HG03064 (cell line): ENCODE results near the gene NAA35.
"Not testable (repeated sequence)": the region's sequence is repeated elsewhere in the genome, so short reads cannot be mapped to it uniquely, and the experiment has no call there.

Experiments
- ATAC-seq: cut with Tn5 transposase; IDR thresholded peaks from one replicate; pipeline ENCODE4 v1.9.1; 2021; ENCODE audit warnings: low read depth; ENCODE audit not compliant: unreplicated experiment

NAA35 gene

GRCh38 chr9:86022687-86023266 lies 81.8 kb downstream of the NAA35 start:
- no peak for ATAC-seq

- no peak for ATAC-seq
These were observed 86.8 kb downstream of the NAA35 start for GRCh38 chr9:86027767-86028166.

GRCh38 chr9:86034863-86035734 lies 94.2 kb downstream of the NAA35 start:
- no peak for ATAC-seq

- no peak for ATAC-seq
These were observed 95.0 kb downstream of the NAA35 start for GRCh38 chr9:86035827-86036440.

DNA sequence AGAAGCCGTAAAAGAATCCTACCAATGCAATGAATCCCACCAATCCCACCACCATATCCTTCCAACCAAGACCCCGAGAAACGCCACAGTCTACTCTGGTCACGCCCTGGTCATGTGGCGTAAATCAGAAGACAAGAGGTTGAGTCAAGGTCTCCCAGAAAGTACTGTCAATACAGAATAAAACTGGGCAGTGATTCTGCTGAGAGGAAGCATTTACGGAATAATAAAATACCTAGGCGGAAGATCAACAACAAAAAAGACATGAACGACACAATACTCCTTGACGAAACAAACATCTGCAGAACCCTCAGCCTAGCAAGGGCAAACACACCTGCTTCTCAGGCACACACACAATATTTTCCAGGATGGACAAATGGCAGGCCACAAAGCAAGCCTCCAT lies 95.6 kb downstream of the NAA35 start:
- no peak for ATAC-seq

DNA sequence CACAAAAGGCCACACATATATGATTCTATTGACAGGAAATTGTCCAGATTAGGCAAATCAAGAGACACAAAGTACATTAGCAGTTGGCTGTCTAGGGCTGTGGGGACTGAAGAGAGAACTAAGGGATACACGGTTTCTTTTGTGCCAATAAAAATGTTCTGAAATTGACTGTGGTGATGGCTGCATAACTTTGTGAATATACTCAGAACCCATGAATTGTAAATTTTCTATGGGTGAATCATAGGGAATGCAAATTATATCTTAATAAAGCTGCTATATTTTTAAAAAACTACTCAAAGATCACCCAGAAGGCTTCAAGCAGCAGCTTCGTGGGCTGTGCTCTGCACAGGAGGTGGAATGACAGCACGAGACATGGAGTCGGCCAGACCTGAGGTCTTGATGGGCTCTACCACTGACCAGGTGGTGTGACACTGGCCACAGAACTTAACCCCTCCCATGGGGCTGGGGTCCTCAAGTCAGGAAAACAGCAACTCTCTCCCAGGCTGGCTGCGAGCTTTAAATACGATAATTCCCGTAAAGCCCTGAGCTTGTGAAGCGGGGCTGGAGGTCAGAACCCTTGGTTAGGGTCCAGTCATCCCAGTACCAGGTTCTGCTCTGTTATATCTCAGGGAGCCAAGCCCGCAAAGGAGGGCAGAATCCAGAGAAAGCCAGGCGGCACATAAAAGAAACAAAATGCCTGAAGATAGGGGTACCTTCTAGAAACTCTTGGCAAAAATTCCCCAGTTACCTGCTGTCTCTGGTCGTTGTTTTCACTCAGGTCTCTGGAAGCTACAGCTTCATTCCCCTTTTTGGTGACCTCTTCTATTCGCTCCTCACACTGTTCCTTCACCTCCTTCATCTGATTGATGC lies 99.3 kb downstream of the NAA35 start:
- no peak for ATAC-seq

DNA sequence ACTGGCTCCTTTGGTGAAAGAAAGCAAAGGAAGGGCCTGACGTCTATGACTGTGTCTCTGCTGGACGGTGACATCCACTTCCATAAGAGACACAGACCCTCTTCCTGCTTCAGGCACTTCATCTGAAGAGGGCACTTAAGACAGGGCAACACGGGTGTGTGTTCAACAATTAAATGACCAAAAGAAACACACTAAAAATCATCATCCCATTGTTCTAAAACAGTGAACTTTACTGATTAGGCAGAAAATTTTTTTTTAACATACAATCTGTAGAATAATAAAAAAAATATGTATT lies 99.9 kb downstream of the NAA35 start:
- ATAC-seq, result no peak

- no peak for ATAC-seq
These were observed 100.4 kb downstream of the NAA35 start for GRCh38 chr9:86041311-86041741.

DNA sequence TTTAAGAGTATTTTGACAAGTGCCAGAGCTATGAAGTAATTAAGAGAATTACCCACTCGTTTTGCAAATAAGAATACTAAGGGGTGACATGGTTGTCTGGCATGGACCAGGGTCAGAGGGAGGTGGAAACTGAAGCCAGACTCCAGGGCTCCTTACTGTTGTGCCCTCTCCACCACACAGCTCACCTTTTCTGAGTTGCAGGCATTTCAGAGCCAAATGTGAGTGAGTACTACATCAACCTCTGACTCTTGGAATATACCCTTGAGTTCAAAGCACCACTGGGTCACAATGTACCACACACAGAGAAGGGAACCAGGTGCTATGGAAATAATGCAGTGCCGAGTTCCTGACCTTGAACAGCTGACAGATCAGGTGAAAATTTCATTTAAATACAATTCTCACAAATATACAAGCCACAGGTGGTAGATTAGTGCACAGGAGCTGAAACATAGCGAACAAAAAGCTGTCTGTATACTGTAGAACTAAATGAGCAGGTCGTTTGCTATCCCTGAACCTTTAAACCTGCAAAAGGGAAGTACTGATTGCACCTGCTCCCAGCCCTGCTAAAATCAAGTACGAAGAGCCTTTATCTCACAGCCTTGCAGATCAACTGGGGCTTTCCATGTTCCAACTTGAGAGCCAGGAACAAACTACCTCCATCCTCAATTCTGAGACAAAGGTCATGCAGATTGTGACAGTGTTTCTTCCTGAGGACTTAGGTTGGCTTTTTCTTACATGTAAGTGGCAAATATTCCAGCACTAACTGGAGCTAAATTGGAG lies 101.4 kb downstream of the NAA35 start:
- no peak for ATAC-seq

DNA sequence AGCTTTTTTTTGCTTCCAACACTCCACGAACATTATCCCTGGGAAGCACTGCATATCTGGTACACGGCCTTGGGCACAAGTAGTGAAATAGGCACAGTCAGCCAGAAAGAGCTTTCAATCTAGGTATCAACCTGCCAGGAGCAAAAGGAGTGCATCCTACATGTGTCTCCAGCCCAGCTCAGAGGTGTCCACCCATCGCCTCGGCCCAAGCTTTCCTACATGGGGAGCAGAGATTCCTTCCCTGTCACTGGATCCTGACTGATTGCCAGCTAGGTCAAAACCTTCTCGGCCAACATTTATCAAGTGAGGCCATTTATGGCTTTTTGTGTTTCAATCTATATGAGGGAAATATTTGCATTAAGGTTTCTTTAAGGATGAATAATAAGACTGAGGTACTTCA lies 102.6 kb downstream of the NAA35 start:
- ATAC-seq, result no peak

GRCh38 chr9:86043999-86044398 lies 103.1 kb downstream of the NAA35 start:
- no peak for ATAC-seq

GRCh38 chr9:86045654-86046053 lies 104.7 kb downstream of the NAA35 start:
- no peak for ATAC-seq

- ATAC-seq, result no peak
These were observed 105.2 kb downstream of the NAA35 start for GRCh38 chr9:86046071-86046636.

DNA sequence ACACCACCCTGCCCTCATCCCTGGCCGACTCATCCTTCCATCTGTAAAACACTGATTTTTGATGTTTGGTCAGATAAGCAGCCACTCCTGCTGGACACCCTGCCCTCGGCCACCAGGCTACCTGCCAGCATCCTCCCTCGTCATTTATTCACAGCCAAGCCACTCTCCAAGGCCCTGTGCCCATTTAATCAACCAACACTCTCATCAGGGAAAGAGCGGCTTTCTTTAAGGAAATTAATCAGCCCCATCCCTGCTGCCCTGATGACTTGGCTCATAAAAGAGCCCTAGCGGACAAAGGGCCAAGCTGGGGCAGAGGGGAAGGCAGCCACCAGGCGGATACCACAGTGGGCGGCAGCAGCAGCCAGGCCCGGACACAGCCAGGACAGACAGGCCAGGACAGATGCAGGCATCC lies 106.0 kb downstream of the NAA35 start:
- no peak for ATAC-seq

- no peak for ATAC-seq
These were observed 106.4 kb downstream of the NAA35 start for GRCh38 chr9:86047361-86047760.

- ATAC-seq, result not testable (repeated sequence)
These were observed 107.2 kb downstream of the NAA35 start for GRCh38 chr9:86048018-86048742.

DNA sequence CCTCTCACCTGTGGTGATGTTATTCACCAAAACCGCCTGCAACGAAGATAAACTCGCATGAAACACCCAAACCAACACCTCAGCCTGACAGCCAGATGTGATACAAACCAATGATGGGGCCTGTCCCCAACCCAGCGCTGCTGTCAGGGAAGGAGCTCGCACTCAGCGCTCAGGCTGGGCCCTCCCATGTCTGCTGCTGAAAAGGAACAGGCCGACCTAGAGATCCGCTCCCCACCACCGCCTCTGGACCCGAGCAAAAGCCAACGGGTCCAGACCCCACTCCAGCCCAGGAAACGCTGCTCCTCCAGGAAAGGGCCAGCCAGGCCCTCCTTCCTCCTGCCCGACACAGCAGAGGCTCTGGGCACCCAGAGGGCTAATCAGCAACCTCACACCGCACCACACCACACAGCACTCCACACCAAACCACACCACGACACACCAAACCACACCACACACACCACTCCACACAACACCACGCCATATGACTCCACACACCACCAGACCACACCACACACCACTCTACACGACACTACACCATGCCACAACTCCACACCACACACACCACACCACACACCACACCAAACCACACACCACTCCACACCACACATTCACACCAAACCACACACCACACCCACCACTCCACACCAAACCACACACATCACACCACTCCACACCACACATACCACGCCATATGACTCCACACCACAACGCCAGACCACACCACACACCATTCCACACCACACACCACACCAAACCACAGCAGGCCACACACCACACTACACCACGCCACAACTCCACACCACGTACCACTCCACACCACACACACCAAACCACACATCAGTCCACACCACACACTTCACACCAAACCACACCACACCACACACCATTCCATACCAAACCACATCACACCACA lies 111.9 kb downstream of the NAA35 start:
- ATAC-seq, result no peak

DNA sequence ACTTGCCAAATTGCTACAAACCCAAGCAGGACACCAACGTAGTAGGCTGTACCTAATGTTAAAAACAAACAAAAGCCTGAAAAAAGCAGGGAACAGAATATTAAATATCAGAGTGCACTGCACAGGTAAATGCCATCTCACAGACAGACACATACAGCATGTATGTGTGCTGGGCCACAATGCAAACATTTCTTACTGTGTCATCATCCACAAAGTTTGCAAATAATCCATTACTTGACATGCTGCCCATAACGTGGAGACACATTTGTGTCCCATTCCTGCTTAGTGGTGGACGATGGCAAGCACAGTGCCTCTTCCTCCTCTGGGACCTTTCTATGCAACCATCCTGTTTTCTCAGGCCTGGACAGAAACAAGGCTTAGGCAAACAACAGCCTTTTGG lies 113.7 kb downstream of the NAA35 start:
- ATAC-seq, result no peak
